Aorta (tissue), 5 donors: ENCODE results near the gene NINJ2. TPM values are rescaled to one million over a fixed set of nuclear protein-coding genes. Genes with fewer than 3 reads are reported as not detected.

Experiments used
- ATAC-seq: fragments of 200-7000 bp; cut with Tn5 transposase; one replicate; pipeline ENCODE4 v1.9.1; 2022; ENCODE audit warnings: moderate library complexity; ENCODE audit not compliant: low FRiP score
- DNase-seq, 2 donors: peaks; one replicate each; pipeline ENCODE4 v3.0.0-alpha.2; 2020
- H3K27ac ChIP-seq, 2 donors: one replicate each; pipeline ENCODE4 v1.5.1; 2013; ENCODE audit warnings: low read length in 2 of 2, mild to moderate bottlenecking in 2 of 2, moderate library complexity in 2 of 2, control low read depth in 1 of 2, inconsistent platforms in 1 of 2, low read depth in 1 of 2
- H3K27me3 ChIP-seq, 2 donors: one replicate each; pipeline ENCODE4 v1.6.1; 2013; ENCODE audit warnings: control low read depth in 1 of 2, low read length in 1 of 2, mild to moderate bottlenecking in 1 of 2, moderate library complexity in 1 of 2; ENCODE audit not compliant: insufficient read depth in 2 of 2, control insufficient read depth in 1 of 2
- H3K36me3 ChIP-seq, 2 donors: one replicate each; pipeline ENCODE4 v1.6.1; 2013; ENCODE audit warnings: control low read depth in 1 of 2, low read length in 1 of 2, mild to moderate bottlenecking in 1 of 2; ENCODE audit not compliant: insufficient read depth in 2 of 2, control insufficient read depth in 1 of 2
- H3K4me1 ChIP-seq, 2 donors: one replicate each; pipeline ENCODE4 v1.6.1; 2013; ENCODE audit warnings: low read length in 2 of 2, control low read depth in 1 of 2, mild to moderate bottlenecking in 1 of 2, moderate library complexity in 1 of 2; ENCODE audit not compliant: insufficient read depth in 2 of 2, control insufficient read depth in 1 of 2
- H3K4me3 ChIP-seq, 2 donors: one replicate each; pipeline ENCODE4 v1.5.1; 2013; ENCODE audit warnings: low read length in 2 of 2, control low read depth in 1 of 2, mild to moderate bottlenecking in 1 of 2
- H3K9me3 ChIP-seq: one replicate; pipeline ENCODE4 v1.6.1; 2013; ENCODE audit warnings: mild to moderate bottlenecking, low read length; ENCODE audit not compliant: control insufficient read depth
- WGBS, 2 donors: extraction: QIAGEN DNeasy Blood & Tissue Kit; methylation state at CpG; one replicate each; pipeline ENCODE4 v1.1.7; 2013; 5-methylcytosine and 5-hydroxymethylcytosine counted together
- intact Hi-C, 2 donors: fragments of 100-400 bp; cut with DNase I; formaldehyde crosslinking; loops; one replicate each; pipeline versions ENCODE4 v1.14.2 to v1.15.0; 2022
- polyA plus RNA-seq, 2 donors: library from polyadenylated mRNA; stranded (reverse); fragments of 200-250 nt; gene quantifications; one replicate each; pipeline ENCODE4 v1.2.3, GENCODE V29; 2013
- total RNA-seq, 2 donors: library from RNA; stranded (reverse); fragmentation: NEBNext Ultra II Directional; extraction: Animal tissue kit (Norgen Biotek cat#: 25700); gene quantifications; one replicate each; pipeline ENCODE4 v1.2.1, GENCODE V29; 2021
- donor health status: healthy with polysubstance abuse.
- donor health status: Bipolar disorder and iron deficiency.
- donor health status: DM: no; HTN: no; CAD: no.
- donor health status: DM: no; HTN: no; CAD: no.
- donor health status: DM: yes; HTN: yes; CAD: no.

NINJ2 gene
- total and polyA plus RNA-seq, 4 donors: 0.95 to 11.2 (median 4.9) TPM

DNA sequence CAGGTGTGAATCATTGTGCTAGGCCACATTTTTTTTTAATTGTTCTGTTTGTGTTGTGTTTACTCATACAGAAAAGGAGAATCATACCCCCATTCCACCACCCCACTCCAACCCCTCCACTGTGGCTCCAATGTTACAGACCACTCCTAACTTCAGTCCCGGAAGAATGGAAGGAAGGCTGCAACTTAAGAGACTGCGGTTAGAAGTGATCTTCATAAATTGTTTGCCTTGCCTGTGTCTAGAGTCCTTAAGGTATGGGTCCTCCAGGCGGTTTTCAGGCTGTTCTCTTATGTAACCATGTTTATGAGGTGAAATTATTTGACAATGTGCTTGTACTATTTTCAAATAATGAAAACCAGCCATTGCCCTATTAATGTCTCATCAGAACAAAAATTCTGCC, 22.5 kb downstream of the NINJ2 start:
- Histone ChIP-seq H3K27ac (no peak overlapping the region), H3K9me3 (no peaks in the 10 kb centered on the region), H3K4me3 (no peak overlapping the region), H3K36me3 (no peaks in the 10 kb centered on the region), H3K27me3 (no peaks in the 10 kb centered on the region), H3K4me1 (peaks cover 0 to 4% of the 10 kb centered on the region in 2 donors)
- intact Hi-C loops: no loop called here
- no peak for ATAC-seq
- 97 to 98% methylated on average over 3 of the region's 3 CpGs for WGBS, 2 donors
- no peak for DNase-seq

DNA sequence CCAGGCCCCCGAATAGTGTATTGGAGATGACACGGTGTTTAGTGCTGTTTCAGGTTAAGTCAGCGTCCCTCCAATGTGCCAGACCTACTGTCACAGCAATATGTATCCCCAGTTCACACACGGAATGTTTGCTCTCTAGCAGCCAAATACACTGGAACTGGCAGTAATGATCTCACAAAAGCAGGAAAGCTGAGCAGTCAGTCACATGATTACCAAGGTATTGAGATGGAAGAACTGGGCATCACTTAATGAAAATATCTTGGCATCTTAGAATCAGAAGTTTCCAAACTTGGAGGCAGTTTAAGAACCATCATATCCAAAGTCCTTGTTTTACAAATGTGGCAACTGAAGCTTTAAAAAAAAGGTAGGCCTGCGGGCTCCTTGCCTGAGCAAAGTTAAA, 23.3 kb downstream of the NINJ2 start:
- no peaks in the 10 kb centered on the region for H3K27me3 ChIP-seq
- intact Hi-C loops: no loop called here
- no peaks in the 10 kb centered on the region for H3K9me3 ChIP-seq
- no peaks in the 10 kb centered on the region for H3K36me3 ChIP-seq
- DNase-seq: no peak
- H3K4me1 ChIP-seq: no peaks in the 10 kb centered on the region
- no peak overlapping the region for H3K4me3 ChIP-seq
- WGBS, 2 donors: 87 to 90% methylated on average over 5 of the region's 5 CpGs
- ATAC-seq: no peak
- no peak overlapping the region for H3K27ac ChIP-seq

GRCh38 chr12:639566-639965, 23.7 kb downstream of the NINJ2 start:
- WGBS, 2 donors: 90 to 93% methylated on average over 5 of the region's 5 CpGs
- ATAC-seq: no peak
- H3K9me3 ChIP-seq: no peaks in the 10 kb centered on the region
- intact Hi-C loops: no loop called here
- no peaks in the 10 kb centered on the region for H3K27me3 ChIP-seq
- H3K4me3 ChIP-seq: no peak overlapping the region
- DNase-seq: no peak
- no peaks in the 10 kb centered on the region for H3K4me1 ChIP-seq
- H3K27ac ChIP-seq: no peak overlapping the region
- no peaks in the 10 kb centered on the region for H3K36me3 ChIP-seq

DNA sequence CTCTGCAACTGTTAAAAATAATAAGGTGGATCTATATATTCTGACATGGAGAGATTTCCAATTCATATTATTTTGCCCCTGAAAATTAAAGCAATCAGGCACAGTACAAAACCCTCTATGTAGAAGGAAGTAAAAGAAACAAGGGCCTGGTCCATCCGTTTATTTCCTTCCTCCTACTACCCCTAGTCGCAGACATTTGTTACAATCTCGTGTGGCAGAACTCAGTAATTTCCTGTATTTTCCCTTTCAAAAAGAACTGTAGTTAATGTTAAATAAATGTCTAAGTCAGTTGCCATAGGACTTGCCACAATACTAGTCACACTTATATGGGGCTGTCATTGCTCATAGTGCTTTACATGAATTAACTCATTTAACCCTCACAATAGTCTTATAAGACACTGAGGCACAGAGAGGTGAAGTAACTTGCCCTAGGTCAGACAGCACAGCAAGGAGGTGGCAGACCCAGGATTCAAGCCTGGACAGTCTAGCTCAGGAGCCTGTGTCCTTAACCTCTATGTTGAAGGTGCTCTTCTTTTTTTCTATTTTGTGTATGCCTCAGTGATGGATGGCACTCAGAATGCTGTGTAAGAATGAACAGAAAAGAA, 24.2 kb downstream of the NINJ2 start:
- Histone ChIP-seq H3K27me3 (no peaks in the 10 kb centered on the region), H3K4me3 (no peak overlapping the region), H3K9me3 (no peaks in the 10 kb centered on the region), H3K27ac (no peak overlapping the region), H3K4me1 (no peaks in the 10 kb centered on the region), H3K36me3 (no peaks in the 10 kb centered on the region)
- ATAC-seq (no peak), DNase-seq (no peak)
- WGBS, 2 donors: 79 to 86% methylated on average over 3 of the region's 3 CpGs
- intact Hi-C loops: no loop called here

DNA sequence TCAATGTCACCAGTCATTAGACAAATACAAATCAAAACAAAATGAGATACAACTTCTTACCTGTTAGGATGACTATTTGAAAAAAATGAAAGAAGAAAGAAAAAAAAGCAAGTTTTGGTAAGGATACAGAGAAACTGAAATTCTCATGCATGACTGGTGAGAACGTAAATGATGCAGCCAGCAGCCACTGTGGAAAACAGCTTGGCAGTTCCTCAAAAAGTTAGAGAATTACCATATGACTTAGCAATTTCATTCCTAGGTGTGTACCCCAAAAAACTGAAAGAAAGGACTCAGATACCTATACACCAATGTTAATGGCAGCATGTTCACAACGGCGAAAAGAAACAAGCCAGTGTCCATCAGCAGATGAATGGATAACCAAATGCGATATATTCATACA, 26.6 kb downstream of the NINJ2 start:
- ATAC-seq: no peak
- intact Hi-C loops: no loop called here
- H3K27ac ChIP-seq: no peak overlapping the region
- H3K36me3 ChIP-seq: no peaks in the 10 kb centered on the region
- no peaks in the 10 kb centered on the region for H3K9me3 ChIP-seq
- no peak overlapping the region for H3K4me3 ChIP-seq
- H3K27me3 ChIP-seq: no peaks in the 10 kb centered on the region
- 93 to 99% methylated on average over 4 of the region's 4 CpGs for WGBS, 2 donors
- DNase-seq: no peak
- peaks cover 0 to 2% of the 10 kb centered on the region in 2 donors for H3K4me1 ChIP-seq

DNA sequence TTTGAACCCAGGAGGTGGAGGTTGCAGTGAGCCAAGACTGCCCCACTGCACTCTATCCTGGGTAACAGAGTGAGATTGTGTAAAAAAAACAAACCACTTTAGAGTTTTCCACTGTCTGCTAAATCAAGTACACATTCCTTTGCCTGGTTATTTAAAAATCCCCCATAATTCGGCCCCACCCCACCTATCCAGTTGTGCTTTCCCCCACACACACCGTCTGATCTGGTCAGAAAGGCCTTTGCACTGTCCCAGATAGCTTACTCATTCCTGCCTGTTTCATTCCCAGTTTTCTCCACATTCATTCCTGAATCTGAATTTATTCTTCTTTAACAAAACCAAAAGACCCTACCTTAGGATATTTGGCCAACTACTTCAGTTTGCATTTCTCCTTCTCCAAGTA, 29.5 kb downstream of the NINJ2 start:
- Histone ChIP-seq H3K4me3 (no peak overlapping the region), H3K4me1 (peaks cover 2% of the 10 kb centered on the region in 2 donors), H3K9me3 (no peaks in the 10 kb centered on the region), H3K27me3 (no peaks in the 10 kb centered on the region), H3K27ac (no peak overlapping the region), H3K36me3 (no peaks in the 10 kb centered on the region)
- DNase-seq: no peak
- 50 to 69% methylated on average over 2 of the region's 2 CpGs for WGBS, 2 donors
- intact Hi-C loops: loop anchor here in 1 of 2 donors (5.0 kb wide), 1 partner anchor 56 kb away; no protein-coding TSS in a partner anchor
- no peak for ATAC-seq

GRCh38 chr12:632102-632696, 31.0 kb downstream of the NINJ2 start:
- H3K4me1 ChIP-seq: peaks cover 2% of the 10 kb centered on the region in 2 donors
- no peaks in the 10 kb centered on the region for H3K9me3 ChIP-seq
- H3K27me3 ChIP-seq: no peaks in the 10 kb centered on the region
- ATAC-seq (peak; percentile 74), DNase-seq (no peak)
- 6 to 11% methylated on average over 7 of the region's 7 CpGs for WGBS, 2 donors
- H3K27ac ChIP-seq: peak overlapping the region; percentile 76
- no peaks in the 10 kb centered on the region for H3K36me3 ChIP-seq
- intact Hi-C loops: loop anchor here in 1 of 2 donors (5.0 kb wide), 1 partner anchor 55 kb away; no protein-coding TSS in a partner anchor
- H3K4me3 ChIP-seq: no peak overlapping the region

DNA sequence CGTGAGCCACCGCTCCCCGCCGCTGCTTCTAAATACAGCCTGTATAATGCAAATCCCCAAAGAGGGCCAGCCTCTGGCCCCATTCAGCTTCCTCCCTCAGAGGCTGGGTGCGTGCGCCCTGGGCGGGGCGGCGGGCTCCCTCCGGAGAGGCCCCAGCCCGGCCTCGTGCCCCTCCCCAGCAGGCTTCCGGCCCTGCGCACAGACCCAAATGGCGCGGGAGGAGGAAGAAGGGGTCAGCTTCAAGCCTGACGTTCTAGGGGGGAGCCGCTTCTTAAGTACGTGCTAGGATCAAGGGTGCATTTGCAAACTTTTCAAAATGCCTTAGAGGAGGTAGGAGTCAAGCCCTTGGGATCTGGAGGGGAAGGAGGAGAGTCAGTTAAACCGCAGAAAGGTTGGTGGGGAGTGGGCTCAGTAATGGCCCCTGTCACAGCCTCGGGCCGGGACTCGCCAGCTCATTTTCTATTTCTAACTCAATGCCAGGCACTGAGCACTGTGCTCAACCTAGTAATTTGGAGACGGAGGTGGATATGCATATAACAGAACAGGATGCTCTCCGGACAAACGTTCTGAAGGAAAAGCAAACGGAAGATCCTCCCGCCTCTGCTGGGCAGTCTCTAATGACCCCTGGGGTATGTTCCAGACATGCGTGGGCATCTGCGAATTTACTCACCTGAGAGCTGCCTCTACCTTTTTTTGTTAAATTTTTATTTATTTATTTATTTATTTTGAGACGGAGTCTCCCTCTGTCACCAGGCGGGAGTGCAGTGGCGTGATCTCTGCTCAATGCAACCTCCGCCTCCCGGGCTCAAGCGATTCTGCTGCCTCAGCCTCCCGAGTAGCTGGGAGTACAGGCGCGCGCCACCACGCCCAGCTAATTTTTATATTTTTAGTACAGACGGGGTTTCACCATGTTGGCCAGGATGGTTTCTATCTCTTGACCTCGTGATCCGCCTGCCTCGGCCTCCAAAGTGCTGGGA, 32.3 kb downstream of the NINJ2 start:
- ATAC-seq: peak; percentile 80
- intact Hi-C loops: loop anchor here in 1 of 2 donors (5.0 kb wide), 1 partner anchor 54 kb away; no protein-coding TSS in a partner anchor
- Histone ChIP-seq H3K9me3 (no peaks in the 10 kb centered on the region), H3K27me3 (no peaks in the 10 kb centered on the region), H3K4me1 (peaks cover 2% of the 10 kb centered on the region in 2 donors), H3K36me3 (no peaks in the 10 kb centered on the region), H3K27ac (no peak overlapping the region), H3K4me3 (no peak overlapping the region)
- 90 to 93% methylated on average over 44 to 45 of the region's 45 CpGs for WGBS, 2 donors
- DNase-seq: peak in 1 of 2 donors; percentile 85
